GM19025 (cell line): ENCODE data around the gene WRNIP1.

ENCODE experiments used
- ATAC-seq: cut with Tn5 transposase; IDR thresholded peaks from one replicate; pipeline ENCODE4 v1.9.1; 2021; ENCODE audit warnings: mild to moderate bottlenecking, low read depth, moderate library complexity; ENCODE audit not compliant: unreplicated experiment

The WRNIP1 gene

GRCh38 chr6:2765166-2765895, at the start of gene WRNIP1:
Gene WRNIP1 (plus strand): TSS chr6:2765393. CDS start chr6:2765623, 230 bp downstream.
- ATAC-seq, result peak; percentile 84

GRCh38 chr6:2715737-2716136, 49.5 kb upstream of the WRNIP1 start:
- no peak for ATAC-seq

GRCh38 chr6:2716936-2717700, 48.1 kb upstream of the WRNIP1 start:
- ATAC-seq, result no peak

GRCh38 chr6:2718334-2719092, 46.7 kb upstream of the WRNIP1 start:
- no peak for ATAC-seq

- no peak for ATAC-seq
Observed at GRCh38 chr6:2719093-2719455, 46.1 kb upstream of the WRNIP1 start.

- no peak for ATAC-seq
Observed at GRCh38 chr6:2721219-2721618, 44.0 kb upstream of the WRNIP1 start.

GRCh38 chr6:2725364-2725988, 39.7 kb upstream of the WRNIP1 start:
- ATAC-seq, result no peak

GRCh38 chr6:2725999-2726567, 39.1 kb upstream of the WRNIP1 start:
- ATAC-seq, result no peak

GRCh38 chr6:2729921-2730320, 35.3 kb upstream of the WRNIP1 start:
- no peak for ATAC-seq

GRCh38 chr6:2730353-2731107, 34.7 kb upstream of the WRNIP1 start:
- no peak for ATAC-seq

GRCh38 chr6:2731281-2731909, 33.8 kb upstream of the WRNIP1 start:
- no peak for ATAC-seq

- no peak for ATAC-seq
Observed at GRCh38 chr6:2732503-2733089, 32.6 kb upstream of the WRNIP1 start.

- no peak for ATAC-seq
Observed at GRCh38 chr6:2733324-2733723, 31.9 kb upstream of the WRNIP1 start.

GRCh38 chr6:2733736-2734480, 31.3 kb upstream of the WRNIP1 start:
- no peak for ATAC-seq

- ATAC-seq, result no peak
Observed at GRCh38 chr6:2734488-2735166, 30.6 kb upstream of the WRNIP1 start.

- no peak for ATAC-seq
Observed at GRCh38 chr6:2737885-2738284, 27.3 kb upstream of the WRNIP1 start.

GRCh38 chr6:2738373-2738979, 26.7 kb upstream of the WRNIP1 start:
- no peak for ATAC-seq
